GM23338 (cell line): ENCODE measurements around the gene RPEL1. TPM values are rescaled to one million over a fixed set of nuclear protein-coding genes. Genes with fewer than 3 reads are reported as not detected.

Source experiments
- ATAC-seq: fragments of 200-7000 bp; cut with Tn5 transposase; 3 replicates; pipeline ENCODE4 v1.9.1; 2020
- DNase-seq: peaks from one replicate; pipeline ENCODE4 v3.0.0-alpha.2; 2015; ENCODE audit warnings: low spot score
- H2AFZ ChIP-seq: fragments of 200-600 bp; sonication (generic); 2 replicates; pipeline ENCODE4 v1.8.0; 2016; ENCODE audit warnings: antibody characterized with exemption, mild to moderate bottlenecking, moderate library complexity
- H3F3A ChIP-seq: fragments of 200-600 bp; sonication (generic); replicated peaks from 2 replicates; pipeline ENCODE4 v1.8.0; 2017; ENCODE audit warnings: antibody characterized with exemption, mixed run types, low read depth
- H3K27ac ChIP-seq: fragments of 200-600 bp; sonication (generic); 2 replicates; pipeline ENCODE4 v1.6.1; 2016; ENCODE audit warnings: low read depth
- H3K27me3 ChIP-seq: fragments of 200-600 bp; sonication (generic); 2 replicates; pipeline ENCODE4 v1.8.0; 2016; ENCODE audit warnings: mild to moderate bottlenecking, mixed run types, moderate library complexity; ENCODE audit not compliant: insufficient read depth
- H3K36me3 ChIP-seq: fragments of 200-600 bp; sonication (generic); 2 replicates; pipeline ENCODE4 v1.8.0; 2016; ENCODE audit warnings: mild to moderate bottlenecking; ENCODE audit not compliant: insufficient read depth
- H3K4me1 ChIP-seq: fragments of 200-600 bp; sonication (generic); 2 replicates; pipeline ENCODE4 v1.8.0; 2016; ENCODE audit warnings: mild to moderate bottlenecking, moderate library complexity; ENCODE audit not compliant: insufficient read depth
- H3K4me2 ChIP-seq: fragments of 200-600 bp; sonication (generic); 2 replicates; pipeline ENCODE4 v1.7.1; 2017; ENCODE audit warnings: mixed run types
- H3K4me3 ChIP-seq: fragments of 200-600 bp; sonication (generic); 2 replicates; pipeline ENCODE4 v1.6.1; 2016; ENCODE audit warnings: mixed run types
- H3K79me2 ChIP-seq: fragments of 200-600 bp; sonication (generic); replicated peaks from 2 replicates; pipeline ENCODE4 v1.8.0; 2017; ENCODE audit warnings: mild to moderate bottlenecking; ENCODE audit not compliant: insufficient read depth
- H3K9me2 ChIP-seq: fragments of 200-600 bp; sonication (generic); 2 replicates; pipeline ENCODE4 v1.8.0; 2017; ENCODE audit not compliant: insufficient read depth
- H4K20me1 ChIP-seq: fragments of 200-600 bp; sonication (generic); replicated peaks from 2 replicates; pipeline ENCODE4 v1.8.0; 2017; ENCODE audit warnings: mild to moderate bottlenecking; ENCODE audit not compliant: insufficient read depth
- H3K27ac Mint-ChIP-seq: 2 replicates; pipeline ENCODE4 v1.8.0; 2020; ENCODE audit warnings: inconsistent platforms, mild to moderate bottlenecking, moderate library complexity, mixed read lengths
- H3K27me3 Mint-ChIP-seq: 3 replicates; pipeline ENCODE4 v1.8.0; 2022; ENCODE audit warnings: low read depth, mild to moderate bottlenecking, moderate library complexity, mixed read lengths, inconsistent platforms; ENCODE audit not compliant: insufficient read depth, poor library complexity
- H3K36me3 Mint-ChIP-seq: 3 replicates; pipeline ENCODE4 v1.8.0; 2021; ENCODE audit warnings: low read depth, mild to moderate bottlenecking, inconsistent platforms, moderate library complexity, mixed read lengths
- H3K4me1 Mint-ChIP-seq: 3 replicates; pipeline ENCODE4 v1.8.0; 2020; ENCODE audit warnings: mild to moderate bottlenecking, inconsistent platforms, mixed read lengths
- H3K4me3 Mint-ChIP-seq: 3 replicates; pipeline ENCODE4 v1.8.0; 2021; ENCODE audit warnings: moderate library complexity, mild to moderate bottlenecking, inconsistent platforms, mixed read lengths
- H3K9me3 Mint-ChIP-seq: 3 replicates; pipeline ENCODE4 v1.8.0; 2020; ENCODE audit warnings: moderate library complexity, mild to moderate bottlenecking, inconsistent platforms, mixed read lengths
- CREB1 ChIP-seq: fragments of 250-450 bp; sonication (Bioruptor Pico); IDR thresholded peaks from 2 replicates; pipeline ENCODE4 v1.5.0; 2020; ENCODE audit warnings: low read depth, mild to moderate bottlenecking, moderate library complexity
- CTCF ChIP-seq, 2 experiments: fragments of 200-600 bp in 1 of 2; sonication (generic) in 1 of 2; conservative IDR thresholded peaks; 2 replicates each; pipeline versions ENCODE4 v1.5.1 to v1.6.1; 2016 to 2017; ENCODE audit warnings: antibody characterized with exemption in 2 of 2, low read depth in 2 of 2, mild to moderate bottlenecking in 2 of 2, moderate library complexity in 1 of 2
- ETS1 ChIP-seq: IDR thresholded peaks from 2 replicates; pipeline ENCODE4 v1.6.1; 2016; ENCODE audit warnings: antibody characterized with exemption
- EZH2 ChIP-seq: fragments of 200-600 bp; sonication (generic); IDR thresholded peaks from one replicate; pipeline ENCODE4 v1.8.0; 2017; ENCODE audit warnings: antibody characterized with exemption, mild to moderate bottlenecking, low read depth; ENCODE audit not compliant: unreplicated experiment
- EZH2phosphoT487 ChIP-seq: fragments of 200-600 bp; sonication (generic); IDR thresholded peaks from one replicate; pipeline ENCODE4 v1.8.1; 2018; ENCODE audit warnings: antibody characterized with exemption; ENCODE audit not compliant: unreplicated experiment
- JUNB ChIP-seq: IDR thresholded peaks from one replicate; pipeline ENCODE4 v1.6.1; 2016; ENCODE audit warnings: antibody characterized with exemption; ENCODE audit not compliant: unreplicated experiment
- ZNF331 ChIP-seq: fragments of 250-450 bp; sonication (Bioruptor Pico); IDR thresholded peaks from 2 replicates; pipeline ENCODE4 v1.5.0; 2020; ENCODE audit warnings: low read depth, mild to moderate bottlenecking, moderate library complexity
- ZNF462 ChIP-seq: fragments of 250-450 bp; sonication (Bioruptor Pico); IDR thresholded peaks from 2 replicates; pipeline ENCODE4 v1.5.0; 2020; ENCODE audit warnings: mild to moderate bottlenecking, moderate library complexity
- polyA plus RNA-seq: library from polyadenylated mRNA; unstranded; fragments of >200 nt; fragmentation: Nextera tagmentation; extraction: Ambion mirVana; gene quantifications from 2 replicates; pipeline ENCODE4 v1.2.1, GENCODE V29; 2016
- total RNA-seq: library from RNA; depleted of rRNA; stranded (reverse); fragments of >200 nt; shearing (Covaris generic); gene quantifications from 2 replicates; pipeline ENCODE4 v1.2.3, GENCODE V29; 2014

RPEL1 gene
- total and polyA plus RNA-seq, 2 experiments from 2014 or later, result not detected

- no peak for TF ChIP-seq ZNF462
- no peak for TF ChIP-seq ETS1
- no peak for TF ChIP-seq ZNF331 (CRISPR knock-in tag)
- no peak for TF ChIP-seq EZH2phosphoT487
- no peak for TF ChIP-seq CREB1 (CRISPR knock-in tag)
- no peak for TF ChIP-seq EZH2
Observed at GRCh38 chr10:103241262-103242011, 4.2 kb upstream of the RPEL1 start (continued).

GRCh38 chr10:103244666-103245271 lies 918 bp upstream of the RPEL1 start:
- peaks cover 2% of the 10 kb centered on the region; the same call in 2 of the 3 replicates for H3K36me3 Mint-ChIP-seq
- no peaks in the 10 kb centered on the region for H3K79me2 ChIP-seq

More at GRCh38 chr10:103244666-103245271, 918 bp upstream of the RPEL1 start:
- Mint-ChIP-seq H3K9me3 (peaks cover 2% of the 10 kb centered on the region; the same call in 1 of the 3 replicates), H3K4me3 (no peak overlapping the region), H3K27me3 (peaks cover 5% of the 10 kb centered on the region), H3K4me1 (peaks cover 12% of the 10 kb centered on the region), H3K27ac (no peak overlapping the region)
- Histone ChIP-seq H3K27me3 (no peaks in the 10 kb centered on the region), H3K9me2 (no peaks in the 10 kb centered on the region), H3K4me3 (no peak overlapping the region), H3F3A (no peaks in the 10 kb centered on the region), H3K4me2 (no peak overlapping the region), H3K4me1 (peaks cover 16% of the 10 kb centered on the region), H3K36me3 (no peaks in the 10 kb centered on the region), H3K27ac (no peak overlapping the region), H2AFZ (peak overlapping the region; percentile 75; the same call in 1 of the 2 replicates), H4K20me1 (no peaks in the 10 kb centered on the region)
- TF ChIP-seq JUNB, result no peak
- TF ChIP-seq CTCF (conservative IDR thresholded peaks at IDR 0.05; ENCODE audit: low read depth in 2 of 2), result peak; percentile 94 to 99
- ATAC-seq (peak; percentile 93), DNase-seq (peak; percentile 91)
